ENCODE data around the gene TCAP. TPM values are rescaled to one million over a fixed set of nuclear protein-coding genes. Genes with fewer than 3 reads are reported as not detected.

TCAP gene
- total and polyA plus RNA-seq, 2 experiments from 2014 or later: 0.61 to 2.1 TPM

DNA sequence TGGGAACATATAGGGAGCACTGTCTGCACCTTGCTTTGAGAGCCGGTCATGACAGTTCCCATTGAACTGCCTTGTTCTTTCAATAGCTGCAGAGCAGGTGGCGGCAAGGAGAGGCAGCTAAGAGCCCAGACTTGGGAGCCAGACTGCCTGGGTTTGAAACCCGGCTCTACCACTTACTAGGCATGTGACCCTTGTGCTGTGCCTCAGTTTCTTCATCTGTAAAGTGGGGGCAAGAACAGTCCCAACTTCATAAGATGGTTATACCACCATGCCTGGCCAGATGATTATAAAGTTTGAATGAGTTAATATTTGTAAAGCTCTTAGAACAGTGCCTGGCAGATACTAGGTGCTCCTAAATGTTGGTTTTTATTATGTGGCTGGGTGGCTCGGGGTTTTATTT lies 49.1 kb downstream of the TCAP start:
- Histone ChIP-seq H3K36me3 (ENCODE audit: insufficient read depth) (peaks cover 40% of the 10 kb centered on the region), H3K4me3 (no peak overlapping the region), H3K9me2 (ENCODE audit: insufficient read depth) (no peaks in the 10 kb centered on the region), H3K79me2 (replicated peaks; ENCODE audit: insufficient read depth) (no peaks in the 10 kb centered on the region), H3K27ac (ENCODE audit: low read depth) (no peak overlapping the region), H2AFZ (no peak overlapping the region), H3K4me2 (no peak overlapping the region), H3K4me1 (ENCODE audit: insufficient read depth) (no peaks in the 10 kb centered on the region), H3K27me3 (ENCODE audit: insufficient read depth) (no peaks in the 10 kb centered on the region), H3F3A (replicated peaks; ENCODE audit: low read depth) (peaks cover 6% of the 10 kb centered on the region; the same call in 1 of the 2 replicates), H4K20me1 (replicated peaks; ENCODE audit: insufficient read depth) (peaks cover 10% of the 10 kb centered on the region)
- H3K9me3 Mint-ChIP-seq: no peaks in the 10 kb centered on the region
- H3K36me3 Mint-ChIP-seq (ENCODE audit: low read depth): peaks cover 91% of the 10 kb centered on the region
- TF ChIP-seq CREB1 (CRISPR knock-in tag; IDR thresholded peaks at IDR 0.05; ENCODE audit: low read depth): no peak
- TF ChIP-seq, protein P1, sequence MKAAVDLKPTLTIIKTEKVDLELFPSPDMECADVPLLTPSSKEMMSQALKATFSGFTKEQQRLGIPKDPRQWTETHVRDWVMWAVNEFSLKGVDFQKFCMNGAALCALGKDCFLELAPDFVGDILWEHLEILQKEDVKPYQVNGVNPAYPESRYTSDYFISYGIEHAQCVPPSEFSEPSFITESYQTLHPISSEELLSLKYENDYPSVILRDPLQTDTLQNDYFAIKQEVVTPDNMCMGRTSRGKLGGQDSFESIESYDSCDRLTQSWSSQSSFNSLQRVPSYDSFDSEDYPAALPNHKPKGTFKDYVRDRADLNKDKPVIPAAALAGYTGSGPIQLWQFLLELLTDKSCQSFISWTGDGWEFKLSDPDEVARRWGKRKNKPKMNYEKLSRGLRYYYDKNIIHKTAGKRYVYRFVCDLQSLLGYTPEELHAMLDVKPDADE (IDR thresholded peaks at IDR 0.05): no peak
- TF ChIP-seq, protein P2, sequence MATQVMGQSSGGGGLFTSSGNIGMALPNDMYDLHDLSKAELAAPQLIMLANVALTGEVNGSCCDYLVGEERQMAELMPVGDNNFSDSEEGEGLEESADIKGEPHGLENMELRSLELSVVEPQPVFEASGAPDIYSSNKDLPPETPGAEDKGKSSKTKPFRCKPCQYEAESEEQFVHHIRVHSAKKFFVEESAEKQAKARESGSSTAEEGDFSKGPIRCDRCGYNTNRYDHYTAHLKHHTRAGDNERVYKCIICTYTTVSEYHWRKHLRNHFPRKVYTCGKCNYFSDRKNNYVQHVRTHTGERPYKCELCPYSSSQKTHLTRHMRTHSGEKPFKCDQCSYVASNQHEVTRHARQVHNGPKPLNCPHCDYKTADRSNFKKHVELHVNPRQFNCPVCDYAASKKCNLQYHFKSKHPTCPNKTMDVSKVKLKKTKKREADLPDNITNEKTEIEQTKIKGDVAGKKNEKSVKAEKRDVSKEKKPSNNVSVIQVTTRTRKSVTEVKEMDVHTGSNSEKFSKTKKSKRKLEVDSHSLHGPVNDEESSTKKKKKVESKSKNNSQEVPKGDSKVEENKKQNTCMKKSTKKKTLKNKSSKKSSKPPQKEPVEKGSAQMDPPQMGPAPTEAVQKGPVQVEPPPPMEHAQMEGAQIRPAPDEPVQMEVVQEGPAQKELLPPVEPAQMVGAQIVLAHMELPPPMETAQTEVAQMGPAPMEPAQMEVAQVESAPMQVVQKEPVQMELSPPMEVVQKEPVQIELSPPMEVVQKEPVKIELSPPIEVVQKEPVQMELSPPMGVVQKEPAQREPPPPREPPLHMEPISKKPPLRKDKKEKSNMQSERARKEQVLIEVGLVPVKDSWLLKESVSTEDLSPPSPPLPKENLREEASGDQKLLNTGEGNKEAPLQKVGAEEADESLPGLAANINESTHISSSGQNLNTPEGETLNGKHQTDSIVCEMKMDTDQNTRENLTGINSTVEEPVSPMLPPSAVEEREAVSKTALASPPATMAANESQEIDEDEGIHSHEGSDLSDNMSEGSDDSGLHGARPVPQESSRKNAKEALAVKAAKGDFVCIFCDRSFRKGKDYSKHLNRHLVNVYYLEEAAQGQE (IDR thresholded peaks at IDR 0.05; ENCODE audit: unreplicated experiment): no peak
- TF ChIP-seq STAT1 (IDR thresholded peaks at IDR 0.05; ENCODE audit: unreplicated experiment): no peak
- no peak for TF ChIP-seq EZH2 (IDR thresholded peaks at IDR 0.05; ENCODE audit: low read depth, unreplicated experiment)
- no peak for TF ChIP-seq NANOG (IDR thresholded peaks at IDR 0.05; ENCODE audit: borderline replicate concordance)
- TF ChIP-seq ZNF114 (CRISPR knock-in tag; IDR thresholded peaks at IDR 0.05): no peak
- TF ChIP-seq, protein P3, sequence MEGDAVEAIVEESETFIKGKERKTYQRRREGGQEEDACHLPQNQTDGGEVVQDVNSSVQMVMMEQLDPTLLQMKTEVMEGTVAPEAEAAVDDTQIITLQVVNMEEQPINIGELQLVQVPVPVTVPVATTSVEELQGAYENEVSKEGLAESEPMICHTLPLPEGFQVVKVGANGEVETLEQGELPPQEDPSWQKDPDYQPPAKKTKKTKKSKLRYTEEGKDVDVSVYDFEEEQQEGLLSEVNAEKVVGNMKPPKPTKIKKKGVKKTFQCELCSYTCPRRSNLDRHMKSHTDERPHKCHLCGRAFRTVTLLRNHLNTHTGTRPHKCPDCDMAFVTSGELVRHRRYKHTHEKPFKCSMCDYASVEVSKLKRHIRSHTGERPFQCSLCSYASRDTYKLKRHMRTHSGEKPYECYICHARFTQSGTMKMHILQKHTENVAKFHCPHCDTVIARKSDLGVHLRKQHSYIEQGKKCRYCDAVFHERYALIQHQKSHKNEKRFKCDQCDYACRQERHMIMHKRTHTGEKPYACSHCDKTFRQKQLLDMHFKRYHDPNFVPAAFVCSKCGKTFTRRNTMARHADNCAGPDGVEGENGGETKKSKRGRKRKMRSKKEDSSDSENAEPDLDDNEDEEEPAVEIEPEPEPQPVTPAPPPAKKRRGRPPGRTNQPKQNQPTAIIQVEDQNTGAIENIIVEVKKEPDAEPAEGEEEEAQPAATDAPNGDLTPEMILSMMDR (conservative IDR thresholded peaks at IDR 0.05; ENCODE audit: low read depth in 2 of 2): no peak
- TF ChIP-seq POLR2AphosphoS5 (IDR thresholded peaks at IDR 0.05; ENCODE audit: low read depth): no peak
- TF ChIP-seq EZH2phosphoT487 (IDR thresholded peaks at IDR 0.05; ENCODE audit: unreplicated experiment): no peak
- TF ChIP-seq ZNF331 (CRISPR knock-in tag; IDR thresholded peaks at IDR 0.05; ENCODE audit: low read depth): no peak
- no peak for TF ChIP-seq JUNB (IDR thresholded peaks at IDR 0.05; ENCODE audit: unreplicated experiment)
- TF ChIP-seq, protein P4, sequence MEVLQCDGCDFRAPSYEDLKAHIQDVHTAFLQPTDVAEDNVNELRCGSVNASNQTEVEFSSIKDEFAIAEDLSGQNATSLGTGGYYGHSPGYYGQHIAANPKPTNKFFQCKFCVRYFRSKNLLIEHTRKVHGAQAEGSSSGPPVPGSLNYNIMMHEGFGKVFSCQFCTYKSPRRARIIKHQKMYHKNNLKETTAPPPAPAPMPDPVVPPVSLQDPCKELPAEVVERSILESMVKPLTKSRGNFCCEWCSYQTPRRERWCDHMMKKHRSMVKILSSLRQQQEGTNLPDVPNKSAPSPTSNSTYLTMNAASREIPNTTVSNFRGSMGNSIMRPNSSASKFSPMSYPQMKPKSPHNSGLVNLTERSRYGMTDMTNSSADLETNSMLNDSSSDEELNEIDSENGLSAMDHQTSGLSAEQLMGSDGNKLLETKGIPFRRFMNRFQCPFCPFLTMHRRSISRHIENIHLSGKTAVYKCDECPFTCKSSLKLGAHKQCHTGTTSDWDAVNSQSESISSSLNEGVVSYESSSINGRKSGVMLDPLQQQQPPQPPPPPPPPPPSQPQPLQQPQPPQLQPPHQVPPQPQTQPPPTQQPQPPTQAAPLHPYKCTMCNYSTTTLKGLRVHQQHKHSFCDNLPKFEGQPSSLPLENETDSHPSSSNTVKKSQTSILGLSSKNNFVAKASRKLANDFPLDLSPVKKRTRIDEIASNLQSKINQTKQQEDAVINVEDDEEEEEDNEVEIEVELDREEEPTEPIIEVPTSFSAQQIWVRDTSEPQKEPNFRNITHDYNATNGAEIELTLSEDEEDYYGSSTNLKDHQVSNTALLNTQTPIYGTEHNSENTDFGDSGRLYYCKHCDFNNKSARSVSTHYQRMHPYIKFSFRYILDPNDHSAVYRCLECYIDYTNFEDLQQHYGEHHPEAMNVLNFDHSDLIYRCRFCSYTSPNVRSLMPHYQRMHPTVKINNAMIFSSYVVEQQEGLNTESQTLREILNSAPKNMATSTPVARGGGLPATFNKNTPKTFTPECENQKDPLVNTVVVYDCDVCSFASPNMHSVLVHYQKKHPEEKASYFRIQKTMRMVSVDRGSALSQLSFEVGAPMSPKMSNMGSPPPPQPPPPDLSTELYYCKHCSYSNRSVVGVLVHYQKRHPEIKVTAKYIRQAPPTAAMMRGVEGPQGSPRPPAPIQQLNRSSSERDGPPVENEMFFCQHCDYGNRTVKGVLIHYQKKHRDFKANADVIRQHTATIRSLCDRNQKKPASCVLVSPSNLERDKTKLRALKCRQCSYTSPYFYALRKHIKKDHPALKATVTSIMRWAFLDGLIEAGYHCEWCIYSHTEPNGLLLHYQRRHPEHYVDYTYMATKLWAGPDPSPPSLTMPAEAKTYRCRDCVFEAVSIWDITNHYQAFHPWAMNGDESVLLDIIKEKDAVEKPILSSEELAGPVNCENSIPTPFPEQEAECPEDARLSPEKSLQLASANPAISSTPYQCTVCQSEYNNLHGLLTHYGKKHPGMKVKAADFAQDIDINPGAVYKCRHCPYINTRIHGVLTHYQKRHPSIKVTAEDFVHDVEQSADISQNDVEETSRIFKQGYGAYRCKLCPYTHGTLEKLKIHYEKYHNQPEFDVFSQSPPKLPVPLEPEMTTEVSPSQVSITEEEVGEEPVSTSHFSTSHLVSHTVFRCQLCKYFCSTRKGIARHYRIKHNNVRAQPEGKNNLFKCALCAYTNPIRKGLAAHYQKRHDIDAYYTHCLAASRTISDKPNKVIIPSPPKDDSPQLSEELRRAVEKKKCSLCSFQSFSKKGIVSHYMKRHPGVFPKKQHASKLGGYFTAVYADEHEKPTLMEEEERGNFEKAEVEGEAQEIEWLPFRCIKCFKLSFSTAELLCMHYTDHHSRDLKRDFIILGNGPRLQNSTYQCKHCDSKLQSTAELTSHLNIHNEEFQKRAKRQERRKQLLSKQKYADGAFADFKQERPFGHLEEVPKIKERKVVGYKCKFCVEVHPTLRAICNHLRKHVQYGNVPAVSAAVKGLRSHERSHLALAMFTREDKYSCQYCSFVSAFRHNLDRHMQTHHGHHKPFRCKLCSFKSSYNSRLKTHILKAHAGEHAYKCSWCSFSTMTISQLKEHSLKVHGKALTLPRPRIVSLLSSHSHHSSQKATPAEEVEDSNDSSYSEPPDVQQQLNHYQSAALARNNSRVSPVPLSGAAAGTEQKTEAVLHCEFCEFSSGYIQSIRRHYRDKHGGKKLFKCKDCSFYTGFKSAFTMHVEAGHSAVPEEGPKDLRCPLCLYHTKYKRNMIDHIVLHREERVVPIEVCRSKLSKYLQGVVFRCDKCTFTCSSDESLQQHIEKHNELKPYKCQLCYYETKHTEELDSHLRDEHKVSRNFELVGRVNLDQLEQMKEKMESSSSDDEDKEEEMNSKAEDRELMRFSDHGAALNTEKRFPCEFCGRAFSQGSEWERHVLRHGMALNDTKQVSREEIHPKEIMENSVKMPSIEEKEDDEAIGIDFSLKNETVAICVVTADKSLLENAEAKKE (CRISPR knock-in tag; IDR thresholded peaks at IDR 0.05): no peak
- no peak overlapping the region for H3K4me3 Mint-ChIP-seq
- H3K4me1 Mint-ChIP-seq: no peaks in the 10 kb centered on the region
- ATAC-seq (no peak), DNase-seq (ENCODE audit: low spot score) (no peak)
- no peak overlapping the region for H3K27ac Mint-ChIP-seq
- peaks cover 20% of the 10 kb centered on the region for H3K27me3 Mint-ChIP-seq (ENCODE audit: insufficient read depth, low read depth, poor library complexity)
